ENCODE data around the gene AGFG1.

GRCh38 chr2:227528803-227529202 lies 56.8 kb downstream of the AGFG1 start:
- TF ChIP-seq ESRRG (CRISPR knock-in tag; IDR thresholded peaks at IDR 0.05): no peak
- TF ChIP-seq ZNF70 (CRISPR knock-in tag; IDR thresholded peaks at IDR 0.05): no peak
- TF ChIP-seq ZFP3 (CRISPR knock-in tag; IDR thresholded peaks at IDR 0.05): no peak
- no peak for TF ChIP-seq GLIS3 (CRISPR knock-in tag; IDR thresholded peaks at IDR 0.05)
- TF ChIP-seq POU6F1 (CRISPR knock-in tag; IDR thresholded peaks at IDR 0.05; ENCODE audit: borderline replicate concordance, low read depth): no peak
